K562 (cell line): ENCODE data around the gene CDAN1. TPM values are rescaled to one million over a fixed set of nuclear protein-coding genes. Genes with fewer than 3 reads are reported as not detected.

Source experiments
- ATAC-seq: fragments of 200-7000 bp; cut with Tn5 transposase; 3 replicates; pipeline ENCODE4 v1.9.1; 2020; ENCODE audit warnings: moderate library complexity
- BruUV-seq: library from RNA; stranded (reverse); fragments of 400-500 nt; replicated peaks from 2 replicates; lab custom pipeline; 2021; lab: Mats Ljungman, UMichigan
- CTCF ChIA-PET: fragments of 300-600 bp; formaldehyde crosslinking; extraction: SDS; loops from one replicate; lab custom pipeline; 2021; ENCODE audit warnings: low intra/inter-chr PET ratio; lab: Yijun Ruan, JAX
- POLR2A ChIA-PET: fragments of 300-600, 350-650 bp; sonication (Branson Sonifier 250); formaldehyde crosslinking; extraction: SDS; loops from one replicate; lab custom pipeline; 2021; ENCODE audit warnings: antibody characterized with exemption, inconsistent platforms; lab: Yijun Ruan, JAX
- DNase-seq, 4 experiments: peaks; one replicate each; pipeline versions ENCODE4 v3.0.0 to v3.0.0-alpha.2; 2011 to 2018; ENCODE audit warnings: low spot score in 3 of 4, mixed read lengths in 3 of 4; ENCODE audit errors: extremely low read depth in 1 of 4
- FAIRE-seq: peaks from 2 replicates; lab custom pipeline; 2011; peaks lifted over from hg19 to GRCh38; lab: Jason Lieb, UNC
- H2AFZ ChIP-seq: 2 replicates; pipeline ENCODE4 v1.6.0; 2011; ENCODE audit warnings: low read depth, low read length, control low read depth, inconsistent platforms
- H3K27ac ChIP-seq: fragments of 200-600 bp; 3 replicates; pipeline ENCODE4 v1.8.0; 2011; ENCODE audit warnings: low read depth, mild to moderate bottlenecking, control low read depth, inconsistent platforms, low read length, moderate library complexity, mixed read lengths; ENCODE audit errors: extremely low read depth
- H3K27me3 ChIP-seq, 2 experiments: fragments of 300-600 bp in 1 of 2; 2 replicates in 1 of 2; 3 replicates in 1 of 2; pipeline versions ENCODE4 v1.6.0 to v1.8.0; 2011; ENCODE audit warnings: inconsistent platforms in 2 of 2, low read length in 2 of 2, mild to moderate bottlenecking in 1 of 2, mixed read lengths in 1 of 2, moderate library complexity in 1 of 2; ENCODE audit not compliant: control insufficient read depth in 2 of 2, insufficient read depth in 2 of 2
- H3K36me3 ChIP-seq: fragments of 300-600 bp; 3 replicates; pipeline ENCODE4 v1.8.0; 2011; ENCODE audit warnings: mild to moderate bottlenecking, low read length, inconsistent platforms; ENCODE audit not compliant: control insufficient read depth, insufficient read depth
- H3K4me1 ChIP-seq, 2 experiments: fragments of 200-600 bp in 1 of 2; replicated peaks in 1 of 2; 2 replicates in 1 of 2; 3 replicates in 1 of 2; pipeline versions ENCODE4 v1.5.1 to v1.8.0; 2011; ENCODE audit warnings: inconsistent platforms in 2 of 2, low read length in 2 of 2, mild to moderate bottlenecking in 1 of 2, mixed read lengths in 1 of 2, moderate library complexity in 1 of 2; ENCODE audit not compliant: control insufficient read depth in 2 of 2, insufficient read depth in 2 of 2
- H3K4me2 ChIP-seq: 2 replicates; pipeline ENCODE4 v1.6.1; 2011; ENCODE audit warnings: low read length, control low read depth, inconsistent platforms, mixed read lengths; ENCODE audit not compliant: insufficient read depth
- H3K4me3 ChIP-seq: fragments of 200-600 bp; sonication (generic), shearing (Covaris generic); 2 replicates; pipeline ENCODE4 v1.5.1; 2016; ENCODE audit warnings: control low read depth, inconsistent platforms
- H3K79me2 ChIP-seq: fragments of 200-600 bp; 3 replicates; pipeline ENCODE4 v1.8.0; 2011; ENCODE audit warnings: low read length, inconsistent platforms; ENCODE audit not compliant: control insufficient read depth, insufficient read depth
- H3K9ac ChIP-seq, 2 experiments: 2 replicates each; pipeline versions ENCODE4 v1.6.0 to v1.6.1; 2011; ENCODE audit warnings: low read depth in 2 of 2, low read length in 2 of 2, control low read depth in 1 of 2, inconsistent platforms in 1 of 2, mild to moderate bottlenecking in 1 of 2, mixed read lengths in 1 of 2; ENCODE audit not compliant: insufficient read depth in 1 of 2
- H3K9me1 ChIP-seq: one replicate; pipeline ENCODE4 v1.6.0; 2011; ENCODE audit warnings: inconsistent platforms, mild to moderate bottlenecking, low read length, moderate library complexity; ENCODE audit not compliant: control insufficient read depth, insufficient read depth
- H3K9me3 ChIP-seq: replicated peaks from 2 replicates; pipeline ENCODE4 v1.5.1; 2011; ENCODE audit warnings: low read depth, low read length, inconsistent platforms; ENCODE audit not compliant: control insufficient read depth, insufficient read depth
- H4K20me1 ChIP-seq: replicated peaks from 2 replicates; pipeline ENCODE4 v1.6.1; 2011; ENCODE audit warnings: low read length, inconsistent platforms, mixed read lengths; ENCODE audit not compliant: control insufficient read depth, insufficient read depth
- ARNT ChIP-seq, 2 experiments: fragments of 450-650 bp; IDR thresholded peaks; 2 replicates each; pipeline ENCODE4 v1.6.1; 2016; ENCODE audit warnings: mild to moderate bottlenecking in 1 of 2
- BCOR ChIP-seq: fragments of 450-650 bp; IDR thresholded peaks from 2 replicates; pipeline ENCODE4 v1.6.1; 2016
- C11orf30 ChIP-seq: fragments of 450-650 bp; IDR thresholded peaks from 2 replicates; pipeline ENCODE4 v1.6.1; 2016; ENCODE audit warnings: low read depth, mild to moderate bottlenecking
- ESRRB ChIP-seq: fragments of 250-450 bp; sonication (Bioruptor Pico); IDR thresholded peaks from 2 replicates; pipeline ENCODE4 v1.5.0; 2020; ENCODE audit warnings: mild to moderate bottlenecking, moderate library complexity, borderline replicate concordance
- MAFG ChIP-seq: fragments of 450-650 bp; conservative IDR thresholded peaks from 2 replicates; pipeline ENCODE4 v1.6.1; 2016; ENCODE audit warnings: missing genetic modification characterization, missing compliant biosample characterization
- PTBP1 ChIP-seq: fragments of 200-400 bp; formaldehyde crosslinking; IDR thresholded peaks from 2 replicates; pipeline ENCODE4 v1.6.1; 2017; ENCODE audit warnings: low read depth, low read length
- RAD21 ChIP-seq, 2 experiments: fragments of 250-450 bp in 1 of 2; fragments of 450-650 bp in 1 of 2; sonication (Bioruptor Pico) in 1 of 2; formaldehyde crosslinking in 1 of 2; IDR thresholded peaks in 1 of 2; conservative IDR thresholded peaks in 1 of 2; 2 replicates each; pipeline versions ENCODE4 v1.4.0 to v1.8.0; 2020 to 2022; ENCODE audit warnings: mild to moderate bottlenecking in 2 of 2, moderate library complexity in 1 of 2
- SMC3 ChIP-seq: conservative IDR thresholded peaks from 2 replicates; pipeline ENCODE4 v1.6.1; 2011; ENCODE audit warnings: low read depth, low read length, improper control_type of control experiment; ENCODE audit not compliant: insufficient read depth
- SP2 ChIP-seq: IDR thresholded peaks from 2 replicates; pipeline ENCODE4 v1.6.1; 2011; ENCODE audit warnings: mild to moderate bottlenecking, low read depth, low read length, moderate library complexity; ENCODE audit not compliant: poor library complexity, severe bottlenecking; ENCODE audit errors: extremely low read depth
- WGBS: fragments of 100-300 bp; shearing (Covaris generic); methylation state at CpG from one replicate; pipeline ENCODE4 v1.1.6; 2016; ENCODE audit warnings: low coverage, mixed read lengths; ENCODE audit not compliant: insufficient coverage; ENCODE audit errors: missing lambda C conversion rate; 5-methylcytosine and 5-hydroxymethylcytosine counted together
- in situ Hi-C: fragments of 300-500 bp; cut with MboI; formaldehyde crosslinking; loops from 4 replicates; pipeline ENCODE4 v1.15.0; 2018; ENCODE audit warnings: inconsistent platforms, mixed read lengths
- intact Hi-C: fragments of 100-400 bp; cut with micrococcal nuclease; formaldehyde crosslinking; loops from 2 replicates; pipeline ENCODE4 v1.14.2; 2022
- polyA plus RNA-seq, 8 experiments: library from polyadenylated mRNA; depleted of rRNA in 4 of 8; stranded (reverse) in 5 of 8; unstranded in 3 of 8; fragments of >200 nt; fragmentation: Nextera tagmentation in 2 of 8; fragmentation: Illumina TruSeq in 1 of 8; extraction: Ambion mirVana in 2 of 8; extraction: Trizol in 1 of 8; gene quantifications; 2 replicates each; pipeline versions ENCODE4 v1.2.1 to v1.2.3, GENCODE V29; 2011 to 2014; ENCODE audit warnings: inconsistent platforms in 1 of 8, missing spikeins in 1 of 8
- total RNA-seq, 7 experiments: library from RNA; depleted of rRNA in 6 of 7; stranded (reverse); fragments of >200 nt in 6 of 7; fragmentation: Illumina TruSeq in 2 of 7; extraction: Trizol in 2 of 7; gene quantifications; 2 replicates each; pipeline versions ENCODE4 v1.2.1 to v1.2.3, GENCODE V29; 2011 to 2021; ENCODE audit warnings: low replicate concordance in 1 of 7
- TF ChIP-seq, protein P1 (sequence below): sonication (generic); IDR thresholded peaks from 2 replicates; pipeline ENCODE4 v1.6.1; 2016
- TF ChIP-seq, protein P2 (sequence below): fragments of 450-650 bp; IDR thresholded peaks from 2 replicates; pipeline ENCODE4 v1.6.1; 2016; ENCODE audit warnings: borderline replicate concordance
- TF ChIP-seq, protein P3 (sequence below): sonication (generic); formaldehyde crosslinking; IDR thresholded peaks from 2 replicates; pipeline ENCODE4 v1.8.0; 2022; ENCODE audit warnings: missing genetic modification reagents, mild to moderate bottlenecking, borderline replicate concordance
- TF ChIP-seq, protein P4 (sequence below), 2 experiments: fragments of 450-650 bp; IDR thresholded peaks; 2 replicates each; pipeline ENCODE4 v1.6.1; 2016

The CDAN1 gene
- total and polyA plus RNA-seq, 9 of the 15 experiments (the other 6 are each of a cell fraction or from before 2014, with no cell fraction given): 1.6 to 34.4 (median 13.8) TPM

DNA sequence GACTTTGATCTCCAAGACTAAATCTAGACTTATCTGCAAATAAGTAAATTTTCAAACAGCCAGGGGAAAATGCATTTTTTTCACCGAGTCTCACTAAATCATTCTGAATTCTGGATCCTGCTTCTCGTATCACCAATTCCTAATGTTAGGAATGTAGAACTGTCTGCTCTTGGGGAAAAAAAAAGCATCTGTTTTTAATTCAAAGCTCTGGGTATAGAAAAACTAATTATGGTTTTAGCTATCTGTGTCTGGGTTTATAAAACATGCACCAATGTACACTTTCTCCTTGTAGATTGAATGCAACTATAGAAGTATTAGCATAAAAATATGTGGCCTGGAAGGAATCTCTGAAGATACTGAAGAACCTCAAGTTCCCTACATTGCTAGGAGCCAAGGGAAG is 4.8 kb upstream of the CDAN1 start (continued):
- TF ChIP-seq, protein P1, sequence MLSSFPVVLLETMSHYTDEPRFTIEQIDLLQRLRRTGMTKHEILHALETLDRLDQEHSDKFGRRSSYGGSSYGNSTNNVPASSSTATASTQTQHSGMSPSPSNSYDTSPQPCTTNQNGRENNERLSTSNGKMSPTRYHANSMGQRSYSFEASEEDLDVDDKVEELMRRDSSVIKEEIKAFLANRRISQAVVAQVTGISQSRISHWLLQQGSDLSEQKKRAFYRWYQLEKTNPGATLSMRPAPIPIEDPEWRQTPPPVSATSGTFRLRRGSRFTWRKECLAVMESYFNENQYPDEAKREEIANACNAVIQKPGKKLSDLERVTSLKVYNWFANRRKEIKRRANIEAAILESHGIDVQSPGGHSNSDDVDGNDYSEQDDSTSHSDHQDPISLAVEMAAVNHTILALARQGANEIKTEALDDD: no peak
- TF ChIP-seq SP2 (no peak), C11orf30 (no peak)
- TF ChIP-seq, all 486 proteins: peak for 0

DNA sequence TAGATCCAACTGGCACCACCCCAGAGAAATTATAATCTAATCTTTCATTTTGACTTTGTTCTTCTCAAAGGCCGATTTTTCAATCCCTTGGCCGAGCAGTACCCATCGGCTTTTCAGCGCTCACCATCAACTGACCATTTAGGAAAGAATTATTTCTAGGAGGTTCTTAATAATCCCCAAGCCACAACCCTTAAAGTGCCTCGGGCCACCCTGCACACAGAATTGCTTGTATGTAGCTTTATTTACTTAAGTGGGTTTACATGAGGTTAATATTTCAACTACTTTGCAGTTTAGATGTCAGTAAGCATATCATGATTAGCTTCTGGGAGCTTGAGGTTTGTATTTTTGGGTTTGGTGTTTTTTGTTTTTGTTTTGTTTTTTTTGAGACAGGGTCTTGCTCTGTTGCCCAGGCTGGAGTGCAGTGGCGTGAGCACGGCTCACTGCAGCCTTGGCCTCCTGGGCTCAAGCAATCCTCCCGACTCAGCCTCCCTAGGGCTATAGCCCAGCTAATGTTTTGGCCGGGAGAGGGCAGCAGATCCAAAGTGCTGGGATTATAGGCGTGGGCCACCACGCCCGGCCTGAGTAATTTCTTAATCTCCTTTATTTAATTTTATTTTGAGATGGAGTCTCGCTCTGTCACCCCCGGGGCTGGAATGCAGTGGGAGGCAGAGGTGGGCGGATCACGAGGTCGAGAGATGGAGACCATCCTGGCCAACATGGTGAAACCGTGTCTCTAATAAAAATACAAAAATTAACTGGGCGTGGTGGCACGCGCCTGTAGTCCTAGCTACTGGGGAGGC is 801 bp upstream of the CDAN1 start:
- FAIRE-seq (no peak), DNase-seq (peak in 2 of 4 experiments; percentile 38 to 55), ATAC-seq (peak; percentile 44)
- Histone ChIP-seq H3K27ac (peak overlapping the region; percentile 89), H2AFZ (peak overlapping the region; percentile 95), H4K20me1 (peaks cover 4% of the 10 kb centered on the region; the same call in 1 of the 2 replicates), H3K9me3 (no peaks in the 10 kb centered on the region), H3K9me1 (no peaks in the 10 kb centered on the region), H3K79me2 (peaks cover 22% of the 10 kb centered on the region), H3K4me3 (peak overlapping the region; percentile 96), H3K4me1 (peaks cover 5 to 26% of the 10 kb centered on the region in 2 experiments; a peak in 4 of 5 replicates), H3K27me3 (no peaks in the 10 kb centered on the region), H3K36me3 (peaks cover 31% of the 10 kb centered on the region), H3K9ac (peak overlapping the region; percentile 88 to 94), H3K4me2 (peak overlapping the region; percentile 92)
- ChIA-PET CTCF (interaction anchor here (0.6 kb wide), 1 partner anchor 183 kb away, joined by 5 read pairs; the partner anchor contains the start of gene TTBK2), POLR2A (interaction anchor here (0.6 to 1.4 kb wide), 7 partner anchors 9 to 462 kb away, joined by 3 to 4 read pairs (median 3); no protein-coding TSS in a partner anchor)
- TSS peak; percentile 94 for BruUV-seq
- intact Hi-C loops (loop anchor here (2.0 kb wide), 1 partner anchor 189 kb away; no protein-coding TSS in a partner anchor), in situ Hi-C loops (no loop called here)
- 75% methylated on average over 21 of the region's 21 CpGs for WGBS
- no peak for TF ChIP-seq ESRRB
- 0 out of 2 replicates have a peak, but pooled peaks have one; percentile 21 for TF ChIP-seq SMC3
- peak; percentile 15 to 65; a peak in 2 of 4 replicates for TF ChIP-seq RAD21 (CRISPR knock-in tag; conservative IDR thresholded peaks at IDR 0.05 in 1 of 2, IDR thresholded peaks at IDR 0.05 in 1 of 2)
- TF ChIP-seq BCOR: peak; percentile 95
- TF ChIP-seq, protein P2, sequence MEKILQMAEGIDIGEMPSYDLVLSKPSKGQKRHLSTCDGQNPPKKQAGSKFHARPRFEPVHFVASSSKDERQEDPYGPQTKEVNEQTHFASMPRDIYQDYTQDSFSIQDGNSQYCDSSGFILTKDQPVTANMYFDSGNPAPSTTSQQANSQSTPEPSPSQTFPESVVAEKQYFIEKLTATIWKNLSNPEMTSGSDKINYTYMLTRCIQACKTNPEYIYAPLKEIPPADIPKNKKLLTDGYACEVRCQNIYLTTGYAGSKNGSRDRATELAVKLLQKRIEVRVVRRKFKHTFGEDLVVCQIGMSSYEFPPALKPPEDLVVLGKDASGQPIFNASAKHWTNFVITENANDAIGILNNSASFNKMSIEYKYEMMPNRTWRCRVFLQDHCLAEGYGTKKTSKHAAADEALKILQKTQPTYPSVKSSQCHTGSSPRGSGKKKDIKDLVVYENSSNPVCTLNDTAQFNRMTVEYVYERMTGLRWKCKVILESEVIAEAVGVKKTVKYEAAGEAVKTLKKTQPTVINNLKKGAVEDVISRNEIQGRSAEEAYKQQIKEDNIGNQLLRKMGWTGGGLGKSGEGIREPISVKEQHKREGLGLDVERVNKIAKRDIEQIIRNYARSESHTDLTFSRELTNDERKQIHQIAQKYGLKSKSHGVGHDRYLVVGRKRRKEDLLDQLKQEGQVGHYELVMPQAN: peak; percentile 40; the same call in 1 of the 2 replicates
- TF ChIP-seq MAFG: 0 out of 2 replicates have a peak, but pooled peaks have one; percentile 8
- 0 out of 2 replicates have a peak, but pooled peaks have one; percentile 42 for TF ChIP-seq PTBP1
- 0 out of 4 replicates have a peak, but pooled peaks of 1 of the 2 experiments have one; percentile 65 for TF ChIP-seq ARNT (IDR thresholded peaks at IDR 0.05)
- TF ChIP-seq, protein P3, sequence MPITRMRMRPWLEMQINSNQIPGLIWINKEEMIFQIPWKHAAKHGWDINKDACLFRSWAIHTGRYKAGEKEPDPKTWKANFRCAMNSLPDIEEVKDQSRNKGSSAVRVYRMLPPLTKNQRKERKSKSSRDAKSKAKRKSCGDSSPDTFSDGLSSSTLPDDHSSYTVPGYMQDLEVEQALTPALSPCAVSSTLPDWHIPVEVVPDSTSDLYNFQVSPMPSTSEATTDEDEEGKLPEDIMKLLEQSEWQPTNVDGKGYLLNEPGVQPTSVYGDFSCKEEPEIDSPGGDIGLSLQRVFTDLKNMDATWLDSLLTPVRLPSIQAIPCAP (CRISPR knock-in tag): no peak
- TF ChIP-seq, protein P4, sequence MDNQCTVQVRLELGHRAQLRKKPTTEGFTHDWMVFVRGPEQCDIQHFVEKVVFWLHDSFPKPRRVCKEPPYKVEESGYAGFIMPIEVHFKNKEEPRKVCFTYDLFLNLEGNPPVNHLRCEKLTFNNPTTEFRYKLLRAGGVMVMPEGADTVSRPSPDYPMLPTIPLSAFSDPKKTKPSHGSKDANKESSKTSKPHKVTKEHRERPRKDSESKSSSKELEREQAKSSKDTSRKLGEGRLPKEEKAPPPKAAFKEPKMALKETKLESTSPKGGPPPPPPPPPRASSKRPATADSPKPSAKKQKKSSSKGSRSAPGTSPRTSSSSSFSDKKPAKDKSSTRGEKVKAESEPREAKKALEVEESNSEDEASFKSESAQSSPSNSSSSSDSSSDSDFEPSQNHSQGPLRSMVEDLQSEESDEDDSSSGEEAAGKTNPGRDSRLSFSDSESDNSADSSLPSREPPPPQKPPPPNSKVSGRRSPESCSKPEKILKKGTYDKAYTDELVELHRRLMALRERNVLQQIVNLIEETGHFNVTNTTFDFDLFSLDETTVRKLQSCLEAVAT (IDR thresholded peaks at IDR 0.05): peak in 1 of 2 experiments; percentile 44; a peak in 1 of 4 replicates
